Activated CD8-positive, alpha-beta memory T cell treated with anti-CD3 and anti-CD28 coated beads for 1 hour (primary cell): ENCODE data around the gene DPP9.
"Not testable (repeated sequence)": the region's sequence is repeated elsewhere in the genome, so short reads cannot be mapped to it uniquely, and the experiment has no call there.

Source experiments
- DNase-seq, 2 donors: peaks; one replicate each; pipeline ENCODE4 v3.0.0-alpha.2; 2020; ENCODE audit warnings: low read depth in 1 of 2; ENCODE audit errors: extremely low read depth in 1 of 2

The DPP9 gene

GRCh38 chr19:4723595-4724514, at the start of gene DPP9:
TSS of gene DPP9 (minus strand) at chr19:4723842. CDS start at chr19:4719906, 3,936 bp downstream.
- DNase-seq: peak; percentile 90 to 91

- DNase-seq: no peak
Observed at GRCh38 chr19:4773047-4773640, 49.5 kb upstream of the DPP9 start.

GRCh38 chr19:4772566-4772965, 48.9 kb upstream of the DPP9 start:
- no peak for DNase-seq

- DNase-seq: peak; percentile 58 to 60
Observed at GRCh38 chr19:4768934-4769777, 45.5 kb upstream of the DPP9 start.

- DNase-seq: no peak
Observed at GRCh38 chr19:4764393-4764660, 40.7 kb upstream of the DPP9 start.

- DNase-seq: no peak
Observed at GRCh38 chr19:4763021-4763420, 39.4 kb upstream of the DPP9 start.

- DNase-seq: no peak
Observed at GRCh38 chr19:4760285-4760650, 36.6 kb upstream of the DPP9 start.

- peak; percentile 3 to 32 for DNase-seq
Observed at GRCh38 chr19:4759388-4760284, 36.0 kb upstream of the DPP9 start.

- no peak for DNase-seq
Observed at GRCh38 chr19:4758659-4759058, 35.0 kb upstream of the DPP9 start.

- no peak for DNase-seq
Observed at GRCh38 chr19:4758082-4758481, 34.4 kb upstream of the DPP9 start.

- DNase-seq: no peak
Observed at GRCh38 chr19:4755459-4755858, 31.8 kb upstream of the DPP9 start.

- no peak for DNase-seq
Observed at GRCh38 chr19:4754248-4754647, 30.6 kb upstream of the DPP9 start.

GRCh38 chr19:4749870-4750590, 26.4 kb upstream of the DPP9 start:
- DNase-seq: no peak

- DNase-seq: no peak
Observed at GRCh38 chr19:4748589-4748988, 24.9 kb upstream of the DPP9 start.

- no peak for DNase-seq
Observed at GRCh38 chr19:4748185-4748584, 24.5 kb upstream of the DPP9 start.

GRCh38 chr19:4745986-4746385, 22.3 kb upstream of the DPP9 start:
- DNase-seq: no peak

GRCh38 chr19:4745175-4745574, 21.5 kb upstream of the DPP9 start:
- not testable (repeated sequence) for DNase-seq

- DNase-seq: no peak
Observed at GRCh38 chr19:4744451-4745174, 21.0 kb upstream of the DPP9 start.
